ENCODE results near the gene GMNC. TPM values are rescaled to one million over a fixed set of nuclear protein-coding genes. Genes with fewer than 3 reads are reported as not detected.

GMNC gene
- total and polyA plus RNA-seq, 2 of the 13 experiments (the other 11 are each of a cell fraction or from before 2014, with no cell fraction given) = not detected

DNA sequence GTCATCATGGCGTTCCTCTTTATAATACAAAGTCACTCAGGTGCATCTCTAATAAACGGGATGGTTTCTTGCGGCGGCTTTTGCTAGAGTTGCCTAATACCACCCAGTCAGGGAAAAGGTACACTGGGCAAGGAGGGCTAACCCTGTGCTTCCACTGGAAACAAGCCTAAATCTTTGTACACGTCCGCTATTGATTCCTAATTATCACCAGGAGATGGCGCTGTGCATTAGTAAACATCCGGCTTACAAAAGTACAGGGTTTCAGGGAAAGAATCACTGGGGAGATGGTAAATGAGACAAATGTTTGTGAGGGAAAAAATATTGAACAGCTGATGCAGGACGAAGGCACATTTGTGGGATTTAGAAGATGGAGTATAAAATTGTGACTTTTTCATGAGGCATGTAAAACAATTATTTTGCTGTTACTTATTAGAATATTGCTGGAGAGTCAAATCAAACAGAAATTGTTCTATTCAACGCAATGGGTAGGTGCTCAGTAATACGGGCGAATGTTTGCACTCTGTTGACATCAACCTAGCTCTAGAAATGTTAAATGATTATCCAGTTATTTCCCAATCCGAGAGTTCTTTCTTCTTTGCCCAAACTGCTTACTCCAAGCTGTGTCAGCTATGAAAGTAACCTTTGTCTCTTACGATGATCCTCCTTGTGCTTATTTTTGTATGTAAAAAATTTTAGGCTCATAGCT lies 50.6 kb downstream of the GMNC start (continued):
- TF ChIP-seq SRSF9 (IDR thresholded peaks at IDR 0.05; ENCODE audit: borderline replicate concordance, insufficient read depth, low read depth, low read length, poor library complexity, severe bottlenecking) (no peak), FOXA3 (CRISPR knock-in tag; IDR thresholded peaks at IDR 0.05) (peak; percentile 82), NFIC (IDR thresholded peaks at IDR 0.05; ENCODE audit: low read length) (0 out of 2 replicates have a peak, but pooled peaks have one; percentile 26), GABPB1 (CRISPR knock-in tag; IDR thresholded peaks at IDR 0.05) (peak; percentile 42; the same call in 1 of the 2 replicates), ZKSCAN5 (CRISPR knock-in tag; IDR thresholded peaks at IDR 0.05) (no peak), ZNF367 (CRISPR knock-in tag; IDR thresholded peaks at IDR 0.05; ENCODE audit: borderline replicate concordance) (no peak), SP140L (CRISPR knock-in tag; IDR thresholded peaks at IDR 0.05; ENCODE audit: borderline replicate concordance) (no peak), ZNF24 (IDR thresholded peaks at IDR 0.05) (no peak), FIP1L1 (IDR thresholded peaks at IDR 0.05; ENCODE audit: borderline replicate concordance, insufficient read depth, low read depth, low read length) (no peak), ZNF230 (CRISPR knock-in tag; IDR thresholded peaks at IDR 0.05) (no peak), FOXJ3 (CRISPR knock-in tag; IDR thresholded peaks at IDR 0.05; ENCODE audit: borderline replicate concordance) (0 out of 2 replicates have a peak, but pooled peaks have one; percentile 21), MAFK (conservative IDR thresholded peaks at IDR 0.05 in 1 of 2, IDR thresholded peaks at IDR 0.05 in 1 of 2; ENCODE audit: low read length in 2 of 2) (no peak)
- TF ChIP-seq, protein P1, sequence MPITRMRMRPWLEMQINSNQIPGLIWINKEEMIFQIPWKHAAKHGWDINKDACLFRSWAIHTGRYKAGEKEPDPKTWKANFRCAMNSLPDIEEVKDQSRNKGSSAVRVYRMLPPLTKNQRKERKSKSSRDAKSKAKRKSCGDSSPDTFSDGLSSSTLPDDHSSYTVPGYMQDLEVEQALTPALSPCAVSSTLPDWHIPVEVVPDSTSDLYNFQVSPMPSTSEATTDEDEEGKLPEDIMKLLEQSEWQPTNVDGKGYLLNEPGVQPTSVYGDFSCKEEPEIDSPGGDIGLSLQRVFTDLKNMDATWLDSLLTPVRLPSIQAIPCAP (CRISPR knock-in tag; IDR thresholded peaks at IDR 0.05; ENCODE audit: low read depth) = no peak
- TF ChIP-seq, protein P2, sequence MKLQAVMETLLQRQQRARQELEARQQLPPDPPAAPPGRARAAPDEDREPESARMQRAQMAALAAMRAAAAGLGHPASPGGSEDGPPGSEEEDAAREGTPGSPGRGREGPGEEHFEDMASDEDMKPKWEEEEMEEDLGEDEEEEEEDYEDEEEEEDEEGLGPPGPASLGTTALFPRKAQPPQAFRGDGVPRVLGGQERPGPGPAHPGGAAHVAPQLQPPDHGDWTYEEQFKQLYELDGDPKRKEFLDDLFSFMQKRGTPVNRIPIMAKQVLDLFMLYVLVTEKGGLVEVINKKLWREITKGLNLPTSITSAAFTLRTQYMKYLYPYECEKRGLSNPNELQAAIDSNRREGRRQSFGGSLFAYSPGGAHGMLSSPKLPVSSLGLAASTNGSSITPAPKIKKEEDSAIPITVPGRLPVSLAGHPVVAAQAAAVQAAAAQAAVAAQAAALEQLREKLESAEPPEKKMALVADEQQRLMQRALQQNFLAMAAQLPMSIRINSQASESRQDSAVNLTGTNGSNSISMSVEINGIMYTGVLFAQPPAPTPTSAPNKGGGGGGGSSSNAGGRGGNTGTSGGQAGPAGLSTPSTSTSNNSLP (IDR thresholded peaks at IDR 0.05; ENCODE audit: low read depth, low read length) = 0 out of 2 replicates have a peak, but pooled peaks have one; percentile 18
- TF ChIP-seq, protein P3, sequence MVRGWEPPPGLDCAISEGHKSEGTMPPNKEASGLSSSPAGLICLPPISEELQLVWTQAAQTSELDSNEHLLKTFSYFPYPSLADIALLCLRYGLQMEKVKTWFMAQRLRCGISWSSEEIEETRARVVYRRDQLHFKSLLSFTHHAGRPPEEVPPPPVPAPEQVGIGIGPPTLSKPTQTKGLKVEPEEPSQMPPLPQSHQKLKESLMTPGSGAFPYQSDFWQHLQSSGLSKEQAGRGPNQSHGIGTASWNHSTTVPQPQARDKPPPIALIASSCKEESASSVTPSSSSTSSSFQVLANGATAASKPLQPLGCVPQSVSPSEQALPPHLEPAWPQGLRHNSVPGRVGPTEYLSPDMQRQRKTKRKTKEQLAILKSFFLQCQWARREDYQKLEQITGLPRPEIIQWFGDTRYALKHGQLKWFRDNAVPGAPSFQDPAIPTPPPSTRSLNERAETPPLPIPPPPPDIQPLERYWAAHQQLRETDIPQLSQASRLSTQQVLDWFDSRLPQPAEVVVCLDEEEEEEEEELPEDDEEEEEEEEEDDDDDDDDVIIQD (CRISPR knock-in tag; IDR thresholded peaks at IDR 0.05; ENCODE audit: low read depth) = no peak
- TF ChIP-seq, protein P4, sequence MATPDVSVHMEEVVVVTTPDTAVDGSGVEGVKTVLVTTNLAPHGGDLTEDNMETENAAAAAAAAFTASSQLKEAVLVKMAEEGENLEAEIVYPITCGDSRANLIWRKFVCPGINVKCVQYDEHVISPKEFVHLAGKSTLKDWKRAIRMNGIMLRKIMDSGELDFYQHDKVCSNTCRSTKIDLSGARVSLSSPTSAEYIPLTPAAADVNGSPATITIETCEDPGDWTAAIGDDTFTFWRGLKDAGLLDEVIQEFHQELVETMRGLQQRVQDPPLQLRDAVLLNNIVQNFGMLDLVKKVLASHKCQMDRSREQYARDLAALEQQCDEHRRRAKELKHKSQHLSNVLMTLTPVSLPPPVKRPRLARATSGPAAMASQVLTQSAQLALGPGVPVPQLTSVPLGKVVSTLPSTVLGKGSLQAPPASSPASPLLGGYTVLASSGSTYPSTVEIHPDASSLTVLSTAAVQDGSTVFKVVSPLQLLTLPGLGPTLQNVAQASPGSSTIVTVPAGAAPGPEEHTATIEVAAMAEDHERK (CRISPR knock-in tag; IDR thresholded peaks at IDR 0.05; ENCODE audit: low read depth) = no peak
- TF ChIP-seq, protein P5, sequence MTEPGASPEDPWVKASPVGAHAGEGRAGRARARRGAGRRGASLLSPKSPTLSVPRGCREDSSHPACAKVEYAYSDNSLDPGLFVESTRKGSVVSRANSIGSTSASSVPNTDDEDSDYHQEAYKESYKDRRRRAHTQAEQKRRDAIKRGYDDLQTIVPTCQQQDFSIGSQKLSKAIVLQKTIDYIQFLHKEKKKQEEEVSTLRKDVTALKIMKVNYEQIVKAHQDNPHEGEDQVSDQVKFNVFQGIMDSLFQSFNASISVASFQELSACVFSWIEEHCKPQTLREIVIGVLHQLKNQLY (CRISPR knock-in tag; IDR thresholded peaks at IDR 0.05) = no peak

Measured in HepG2 (cell line).